PC-3 (cell line): ENCODE data around the gene COL1A1. TPM values are rescaled to one million over a fixed set of nuclear protein-coding genes. Genes with fewer than 3 reads are reported as not detected.

Source experiments
- ATAC-seq: fragments of 200-7000 bp; cut with Tn5 transposase; 2 replicates; pipeline ENCODE4 v1.9.1; 2020; ENCODE audit warnings: mild to moderate bottlenecking, moderate library complexity
- BruUV-seq: library from RNA; stranded (reverse); fragments of 400-500 nt; replicated peaks from 2 replicates; lab custom pipeline; 2021; lab: Mats Ljungman, UMichigan
- CTCF ChIA-PET: fragments of 300-600 bp; sonication (Branson Sonifier 250); formaldehyde crosslinking; loops from one replicate; lab custom pipeline; 2022; ENCODE audit warnings: antibody characterized with exemption; lab: Charles Lee
- POLR2A ChIA-PET: fragments of 300-600 bp; sonication (Branson Sonifier 250); formaldehyde crosslinking; loops from one replicate; lab custom pipeline; 2022; ENCODE audit warnings: antibody characterized with exemption; ENCODE audit not compliant: unreplicated experiment; lab: Charles Lee
- DNase-seq: peaks from one replicate; pipeline ENCODE4 v3.0.0-alpha.2; 2015
- H2AFZ ChIP-seq: fragments of 300-600 bp; sonication (generic); 2 replicates; pipeline ENCODE4 v1.6.0; 2016; ENCODE audit warnings: antibody characterized with exemption, low read length
- H3F3A ChIP-seq: fragments of 300-600 bp; sonication (generic); one replicate; pipeline ENCODE4 v1.6.0; 2017; ENCODE audit warnings: antibody characterized with exemption, low read length, control low read depth, mild to moderate bottlenecking; ENCODE audit not compliant: unreplicated experiment
- H3K27ac ChIP-seq: fragments of 300-600 bp; sonication (generic); 2 replicates; pipeline ENCODE4 v1.5.1; 2016; ENCODE audit warnings: mild to moderate bottlenecking, low read length
- H3K27me3 ChIP-seq: fragments of 300-600 bp; sonication (generic); 2 replicates; pipeline ENCODE4 v1.6.1; 2016; ENCODE audit warnings: low read length, mixed read lengths
- H3K36me3 ChIP-seq: fragments of 300-600 bp; sonication (generic); 2 replicates; pipeline ENCODE4 v1.6.1; 2016; ENCODE audit warnings: low read depth, mixed run types, low read length, mixed read lengths
- H3K4me1 ChIP-seq: fragments of 300-600 bp; sonication (generic); 2 replicates; pipeline ENCODE4 v1.5.1; 2016; ENCODE audit warnings: low read length; ENCODE audit not compliant: insufficient read depth
- H3K4me2 ChIP-seq: fragments of 300-600 bp; sonication (generic); 2 replicates; pipeline ENCODE4 v1.6.0; 2016; ENCODE audit warnings: low read length
- H3K4me3 ChIP-seq: fragments of 300-600 bp; sonication (generic); 2 replicates; pipeline ENCODE4 v1.5.1; 2016; ENCODE audit warnings: mild to moderate bottlenecking, low read length, mixed read lengths
- H3K79me2 ChIP-seq: fragments of 300-600 bp; sonication (generic); 2 replicates; pipeline ENCODE4 v1.6.1; 2017; ENCODE audit warnings: low read length, mixed read lengths
- H3K9ac ChIP-seq: fragments of 300-600 bp; sonication (generic); 2 replicates; pipeline ENCODE4 v1.6.0; 2016; ENCODE audit warnings: mild to moderate bottlenecking, low read length
- H3K9me2 ChIP-seq: fragments of 300-600 bp; sonication (generic); replicated peaks from 2 replicates; pipeline ENCODE4 v1.6.1; 2016; ENCODE audit warnings: mixed run types, low read length, mixed read lengths
- H3K9me3 ChIP-seq: fragments of 300-600 bp; sonication (generic); 2 replicates; pipeline ENCODE4 v1.6.1; 2016; ENCODE audit warnings: low read length, mixed read lengths
- H4K20me1 ChIP-seq: fragments of 300-600 bp; sonication (generic); 2 replicates; pipeline ENCODE4 v1.6.1; 2016; ENCODE audit warnings: low read length, mixed read lengths
- EZH2 ChIP-seq: fragments of 300-600 bp; sonication (generic); IDR thresholded peaks from one replicate; pipeline ENCODE4 v1.6.1; 2017; ENCODE audit warnings: antibody characterized with exemption, mild to moderate bottlenecking, low read length; ENCODE audit not compliant: unreplicated experiment
- EZH2phosphoT487 ChIP-seq: fragments of 300-600 bp; sonication (generic); IDR thresholded peaks from 2 replicates; pipeline ENCODE4 v1.6.1; 2018; ENCODE audit warnings: mild to moderate bottlenecking, antibody characterized with exemption, low read length, borderline replicate concordance
- intact Hi-C: fragments of 100-400 bp; cut with micrococcal nuclease; formaldehyde crosslinking; loops from 2 replicates; pipeline ENCODE4 v1.9.0; 2023
- total RNA-seq: library from RNA; depleted of rRNA; stranded (reverse); fragments of >200 nt; gene quantifications from 2 replicates; pipeline ENCODE4 v1.2.3, GENCODE V29; 2014
- TF ChIP-seq, protein P1 (sequence below): fragments of 300-600 bp; sonication (generic); conservative IDR thresholded peaks from 2 replicates; pipeline ENCODE4 v1.5.1; 2017; ENCODE audit warnings: antibody characterized with exemption, low read depth, mild to moderate bottlenecking, low read length

The COL1A1 gene
- total RNA-seq, 1 experiment from 2014 or later = 30.6 TPM

DNA sequence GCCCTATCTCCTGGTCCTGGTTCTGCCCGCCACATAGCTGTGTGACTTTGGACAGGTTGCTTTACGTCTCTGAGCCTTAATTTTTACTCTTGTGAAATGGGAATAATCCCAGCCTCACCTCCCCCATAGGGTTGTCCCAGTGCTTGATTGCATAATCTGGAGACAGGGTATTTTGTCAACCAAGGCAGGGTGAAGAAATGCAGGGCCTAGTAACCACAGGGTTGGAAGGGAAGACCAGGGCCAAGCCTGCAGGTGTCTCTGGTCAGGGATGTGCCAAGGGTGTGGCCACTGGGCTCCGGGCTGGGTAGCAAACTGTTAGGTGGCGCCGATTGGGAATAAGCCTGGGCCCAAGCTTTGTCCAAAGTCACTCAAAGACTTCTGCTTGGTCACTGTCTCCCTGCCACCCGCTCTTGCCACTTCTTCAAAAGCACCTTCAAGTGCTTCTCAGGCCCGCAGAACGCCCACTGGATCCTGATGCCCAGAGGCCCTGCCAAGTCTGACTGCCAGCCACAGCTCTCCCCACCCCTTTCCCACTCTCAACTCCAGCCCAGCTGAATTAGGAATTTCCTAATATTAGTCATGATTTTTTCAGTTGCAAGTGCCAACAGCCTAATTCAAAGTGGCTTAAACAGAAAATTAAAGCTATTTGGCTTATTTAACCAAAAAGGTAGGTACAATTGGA is 20.6 kb upstream of the COL1A1 start:
- peak; percentile 58 for DNase-seq
- no TSS peak for BruUV-seq

DNA sequence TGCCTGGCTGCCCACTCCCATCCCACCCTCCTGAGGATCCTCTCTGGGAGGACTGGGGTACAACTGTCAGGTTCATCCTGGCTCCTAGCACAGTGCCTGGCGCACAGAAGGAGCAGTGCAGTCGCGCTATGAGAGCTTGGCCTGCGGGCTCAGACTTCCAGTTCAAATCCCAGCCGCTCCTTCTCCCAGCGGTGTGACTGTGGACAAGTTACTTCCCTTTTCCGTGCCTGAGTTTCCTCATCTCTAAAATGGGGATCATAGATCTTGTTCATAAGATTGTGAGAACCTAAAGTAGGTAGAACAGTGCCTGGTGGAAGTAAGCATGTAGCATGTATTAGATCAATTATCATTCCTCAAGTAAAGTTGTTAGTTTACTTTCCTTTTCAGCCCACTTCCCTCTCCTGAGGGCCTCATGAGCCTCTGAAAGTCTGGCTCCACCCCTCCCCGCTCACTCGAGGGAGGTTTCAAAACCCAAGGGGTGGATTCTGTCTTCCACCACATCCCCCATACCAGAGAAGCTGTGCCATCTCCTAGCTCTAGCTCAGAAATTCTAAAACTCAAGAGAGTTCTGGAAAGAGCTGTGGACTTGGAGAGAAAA is 19.9 kb upstream of the COL1A1 start:
- no peak for ATAC-seq
- Histone ChIP-seq H3K4me1 (peaks cover 44% of the 10 kb centered on the region), H3K9me3 (no peaks in the 10 kb centered on the region), H3K36me3 (no peaks in the 10 kb centered on the region), H3K9ac (no peak overlapping the region), H2AFZ (no peak overlapping the region), H3K27ac (no peak overlapping the region), H3K79me2 (no peaks in the 10 kb centered on the region), H3K4me3 (no peak overlapping the region), H3K9me2 (no peaks in the 10 kb centered on the region), H3K27me3 (no peaks in the 10 kb centered on the region), H4K20me1 (no peaks in the 10 kb centered on the region), H3F3A (peaks cover 11% of the 10 kb centered on the region), H3K4me2 (no peak overlapping the region)
- BruUV-seq = no TSS peak
- ChIA-PET CTCF (no interaction called here), POLR2A (interaction anchor here (0.6 kb wide), 1 partner anchor 441 kb away, joined by 4 read pairs; no protein-coding TSS in a partner anchor)
- TF ChIP-seq EZH2 = no peak
- TF ChIP-seq, protein P1, sequence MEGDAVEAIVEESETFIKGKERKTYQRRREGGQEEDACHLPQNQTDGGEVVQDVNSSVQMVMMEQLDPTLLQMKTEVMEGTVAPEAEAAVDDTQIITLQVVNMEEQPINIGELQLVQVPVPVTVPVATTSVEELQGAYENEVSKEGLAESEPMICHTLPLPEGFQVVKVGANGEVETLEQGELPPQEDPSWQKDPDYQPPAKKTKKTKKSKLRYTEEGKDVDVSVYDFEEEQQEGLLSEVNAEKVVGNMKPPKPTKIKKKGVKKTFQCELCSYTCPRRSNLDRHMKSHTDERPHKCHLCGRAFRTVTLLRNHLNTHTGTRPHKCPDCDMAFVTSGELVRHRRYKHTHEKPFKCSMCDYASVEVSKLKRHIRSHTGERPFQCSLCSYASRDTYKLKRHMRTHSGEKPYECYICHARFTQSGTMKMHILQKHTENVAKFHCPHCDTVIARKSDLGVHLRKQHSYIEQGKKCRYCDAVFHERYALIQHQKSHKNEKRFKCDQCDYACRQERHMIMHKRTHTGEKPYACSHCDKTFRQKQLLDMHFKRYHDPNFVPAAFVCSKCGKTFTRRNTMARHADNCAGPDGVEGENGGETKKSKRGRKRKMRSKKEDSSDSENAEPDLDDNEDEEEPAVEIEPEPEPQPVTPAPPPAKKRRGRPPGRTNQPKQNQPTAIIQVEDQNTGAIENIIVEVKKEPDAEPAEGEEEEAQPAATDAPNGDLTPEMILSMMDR = no peak
- TF ChIP-seq EZH2phosphoT487 = no peak
- no peak for DNase-seq
- intact Hi-C loops = no loop called here

More for the DNA sequence above, 20.6 kb upstream of the COL1A1 start:
- H3K9me2 ChIP-seq = no peaks in the 10 kb centered on the region
- 0 out of 2 replicates have a peak overlapping the region, but pooled peaks have one; percentile 9 for H3K4me2 ChIP-seq
- peaks cover 5% of the 10 kb centered on the region; the same call in 1 of the 2 replicates for H3K9me3 ChIP-seq
- no peaks in the 10 kb centered on the region for H3K27me3 ChIP-seq
- H3K9ac ChIP-seq = no peak overlapping the region
- POLR2A ChIA-PET = interaction anchor here (0.6 kb wide), 1 partner anchor 441 kb away, joined by 4 read pairs; no protein-coding TSS in a partner anchor
- no peaks in the 10 kb centered on the region for H3K36me3 ChIP-seq
- H3K4me3 ChIP-seq = no peak overlapping the region
- no peak overlapping the region for H3K27ac ChIP-seq
- peaks cover 44% of the 10 kb centered on the region for H3K4me1 ChIP-seq
- H2AFZ ChIP-seq = no peak overlapping the region
- CTCF ChIA-PET = interaction anchor here (0.8 kb wide), 1 partner anchor 17 kb away, joined by 3 read pairs; no protein-coding TSS in a partner anchor
- no peak for TF ChIP-seq EZH2phosphoT487
- TF ChIP-seq, protein P1 = no peak
- TF ChIP-seq EZH2 = no peak
- peak; percentile 20; the same call in 1 of the 2 replicates for ATAC-seq
- H3F3A ChIP-seq = peaks cover 11% of the 10 kb centered on the region
- intact Hi-C loops = no loop called here
- H3K79me2 ChIP-seq = no peaks in the 10 kb centered on the region
- no peaks in the 10 kb centered on the region for H4K20me1 ChIP-seq
